ENCODE results near the gene ZFYVE28. TPM values are rescaled to one million over a fixed set of nuclear protein-coding genes. Genes with fewer than 3 reads are reported as not detected.

The ZFYVE28 gene
- total and polyA plus RNA-seq, 4 donors: 7.0 to 25.9 (median 12.5) TPM

GRCh38 chr4:2424581-2424980, 6.1 kb upstream of the ZFYVE28 start:
- Histone ChIP-seq H3K27ac (ENCODE audit: low read depth in 1 of 2, low read length in 2 of 2) (no peak overlapping the region), H3K36me3 (ENCODE audit: control insufficient read depth in 1 of 2, insufficient read depth in 2 of 2, low read length in 1 of 2) (no peaks in the 10 kb centered on the region), H3K4me3 (ENCODE audit: low read length in 2 of 2) (no peak overlapping the region), H3K9me3 (ENCODE audit: control insufficient read depth, low read length) (no peaks in the 10 kb centered on the region), H3K4me1 (ENCODE audit: control insufficient read depth in 1 of 2, insufficient read depth in 2 of 2, low read length in 2 of 2) (no peaks in the 10 kb centered on the region), H3K27me3 (ENCODE audit: control insufficient read depth in 1 of 2, insufficient read depth in 2 of 2, low read length in 1 of 2) (no peaks in the 10 kb centered on the region)
- 71 to 77% methylated on average over 10 of the region's 10 CpGs for WGBS, 2 donors
- DNase-seq (no peak), ATAC-seq (ENCODE audit: low FRiP score) (no peak)
- intact Hi-C loops (cut with DNase I): no loop called here

GRCh38 chr4:2423695-2424094, 5.2 kb upstream of the ZFYVE28 start:
- DNase-seq (no peak), ATAC-seq (ENCODE audit: low FRiP score) (no peak)
- peaks cover 0 to 3% of the 10 kb centered on the region in 2 donors for H3K4me1 ChIP-seq (ENCODE audit: control insufficient read depth in 1 of 2, insufficient read depth in 2 of 2, low read length in 2 of 2)
- H3K9me3 ChIP-seq (ENCODE audit: control insufficient read depth, low read length): no peaks in the 10 kb centered on the region
- no peaks in the 10 kb centered on the region for H3K36me3 ChIP-seq (ENCODE audit: control insufficient read depth in 1 of 2, insufficient read depth in 2 of 2, low read length in 1 of 2)
- WGBS, 2 donors: 67 to 81% methylated on average over 10 of the region's 10 CpGs
- H3K27me3 ChIP-seq (ENCODE audit: control insufficient read depth in 1 of 2, insufficient read depth in 2 of 2, low read length in 1 of 2): no peaks in the 10 kb centered on the region
- H3K4me3 ChIP-seq (ENCODE audit: low read length in 2 of 2): no peak overlapping the region
- H3K27ac ChIP-seq (ENCODE audit: low read depth in 1 of 2, low read length in 2 of 2): no peak overlapping the region
- intact Hi-C loops (cut with DNase I): no loop called here

- H3K27me3 ChIP-seq (ENCODE audit: control insufficient read depth in 1 of 2, insufficient read depth in 2 of 2, low read length in 1 of 2): no peaks in the 10 kb centered on the region
- 80 to 88% methylated on average over 4 of the region's 4 CpGs for WGBS, 2 donors
Observed at GRCh38 chr4:2423066-2423465, 4.6 kb upstream of the ZFYVE28 start.

GRCh38 chr4:2421928-2422327, 3.5 kb upstream of the ZFYVE28 start:
- no peaks in the 10 kb centered on the region for H3K27me3 ChIP-seq (ENCODE audit: control insufficient read depth in 1 of 2, insufficient read depth in 2 of 2, low read length in 1 of 2)
- ATAC-seq (ENCODE audit: low FRiP score) (no peak), DNase-seq (no peak)
- H3K4me1 ChIP-seq (ENCODE audit: control insufficient read depth in 1 of 2, insufficient read depth in 2 of 2, low read length in 2 of 2): peaks cover 0 to 3% of the 10 kb centered on the region in 2 donors
- H3K36me3 ChIP-seq (ENCODE audit: control insufficient read depth in 1 of 2, insufficient read depth in 2 of 2, low read length in 1 of 2): no peaks in the 10 kb centered on the region
- no peak overlapping the region for H3K27ac ChIP-seq (ENCODE audit: low read depth in 1 of 2, low read length in 2 of 2)
- no peaks in the 10 kb centered on the region for H3K9me3 ChIP-seq (ENCODE audit: control insufficient read depth, low read length)
- intact Hi-C loops (cut with DNase I): no loop called here
- no peak overlapping the region for H3K4me3 ChIP-seq (ENCODE audit: low read length in 2 of 2)
- 80 to 84% methylated on average over 6 of the region's 6 CpGs for WGBS, 2 donors

More at GRCh38 chr4:2423066-2423465, 4.6 kb upstream of the ZFYVE28 start:
- Histone ChIP-seq H3K27ac (ENCODE audit: low read depth in 1 of 2, low read length in 2 of 2) (no peak overlapping the region), H3K9me3 (ENCODE audit: control insufficient read depth, low read length) (no peaks in the 10 kb centered on the region), H3K4me1 (ENCODE audit: control insufficient read depth in 1 of 2, insufficient read depth in 2 of 2, low read length in 2 of 2) (peaks cover 0 to 3% of the 10 kb centered on the region in 2 donors), H3K36me3 (ENCODE audit: control insufficient read depth in 1 of 2, insufficient read depth in 2 of 2, low read length in 1 of 2) (no peaks in the 10 kb centered on the region), H3K4me3 (ENCODE audit: low read length in 2 of 2) (no peak overlapping the region)
- intact Hi-C loops (cut with DNase I): no loop called here
- DNase-seq (no peak), ATAC-seq (ENCODE audit: low FRiP score) (no peak)

GRCh38 chr4:2419814-2420213, 1.4 kb upstream of the ZFYVE28 start:
- Histone ChIP-seq H3K36me3 (ENCODE audit: control insufficient read depth in 1 of 2, insufficient read depth in 2 of 2, low read length in 1 of 2) (no peaks in the 10 kb centered on the region), H3K4me3 (ENCODE audit: low read length in 2 of 2) (no peak overlapping the region), H3K27me3 (ENCODE audit: control insufficient read depth in 1 of 2, insufficient read depth in 2 of 2, low read length in 1 of 2) (no peaks in the 10 kb centered on the region), H3K27ac (ENCODE audit: low read depth in 1 of 2, low read length in 2 of 2) (no peak overlapping the region), H3K4me1 (ENCODE audit: control insufficient read depth in 1 of 2, insufficient read depth in 2 of 2, low read length in 2 of 2) (peaks cover 0 to 3% of the 10 kb centered on the region in 2 donors), H3K9me3 (ENCODE audit: control insufficient read depth, low read length) (no peaks in the 10 kb centered on the region)
- intact Hi-C loops (cut with DNase I): loop anchor here (2.0 to 10.0 kb wide), 3 partner anchors 117 to 158 kb away; partner anchors contain the start of genes MXD4 (in 2 of the 2) and FAM193A (in 1 of the 2)
- DNase-seq: no peak
- 55 to 58% methylated on average over 9 of the region's 9 CpGs for WGBS, 2 donors
- ATAC-seq (ENCODE audit: low FRiP score): no peak

GRCh38 chr4:2418650-2419571, 466 bp upstream of the ZFYVE28 start, which contains the start of gene CFAP99:
TSS of gene CFAP99 (plus strand) at chr4:2418955.
- no peaks in the 10 kb centered on the region for H3K9me3 ChIP-seq (ENCODE audit: control insufficient read depth, low read length)
- no peak within 1 kb of the TSS for H3K27ac ChIP-seq (ENCODE audit: low read depth in 1 of 2, low read length in 2 of 2)
- 1% methylated on average over 78 to 94 of the region's 94 CpGs for WGBS, 2 donors
- ATAC-seq (ENCODE audit: low FRiP score): peak; percentile 96
- no peaks in the 10 kb centered on the region for H3K36me3 ChIP-seq (ENCODE audit: control insufficient read depth in 1 of 2, insufficient read depth in 2 of 2, low read length in 1 of 2)
- intact Hi-C loops (cut with DNase I): loop anchor here (2.0 to 10.0 kb wide), 3 partner anchors 118 to 157 kb away; partner anchors contain the start of genes MXD4 (in 2 of the 2) and FAM193A (in 1 of the 2)
- H3K4me1 ChIP-seq (ENCODE audit: control insufficient read depth in 1 of 2, insufficient read depth in 2 of 2, low read length in 2 of 2): peaks cover 0 to 3% of the 10 kb centered on the region in 2 donors
- DNase-seq: peak; percentile 99
- H3K27me3 ChIP-seq (ENCODE audit: control insufficient read depth in 1 of 2, insufficient read depth in 2 of 2, low read length in 1 of 2): no peaks in the 10 kb centered on the region
- H3K4me3 ChIP-seq (ENCODE audit: low read length in 2 of 2): peak within 1 kb of the TSS; percentile 77 to 91

GRCh38 chr4:2417226-2417764, 1.1 kb downstream of the ZFYVE28 start:
- Histone ChIP-seq H3K4me1 (ENCODE audit: control insufficient read depth in 1 of 2, insufficient read depth in 2 of 2, low read length in 2 of 2) (peaks cover 0 to 3% of the 10 kb centered on the region in 2 donors), H3K4me3 (ENCODE audit: low read length in 2 of 2) (peak overlapping the region; percentile 16 to 27), H3K27ac (ENCODE audit: low read depth in 1 of 2, low read length in 2 of 2) (no peak overlapping the region), H3K9me3 (ENCODE audit: control insufficient read depth, low read length) (no peaks in the 10 kb centered on the region), H3K27me3 (ENCODE audit: control insufficient read depth in 1 of 2, insufficient read depth in 2 of 2, low read length in 1 of 2) (no peaks in the 10 kb centered on the region), H3K36me3 (ENCODE audit: control insufficient read depth in 1 of 2, insufficient read depth in 2 of 2, low read length in 1 of 2) (no peaks in the 10 kb centered on the region)
- WGBS, 2 donors: 0 to 1% methylated on average over 27 to 61 of the region's 61 CpGs
- ATAC-seq (ENCODE audit: low FRiP score) (no peak), DNase-seq (peak in 1 of 2 donors; percentile 76)
- intact Hi-C loops (cut with DNase I): loop anchor here (5.0 to 10.0 kb wide), 2 partner anchors 152 to 155 kb away; partner anchors contain the start of gene MXD4 (in 2 of the 2)

- no peak overlapping the region for H3K27ac ChIP-seq (ENCODE audit: low read depth in 1 of 2, low read length in 2 of 2)
- peaks cover 0 to 3% of the 10 kb centered on the region in 2 donors for H3K4me1 ChIP-seq (ENCODE audit: control insufficient read depth in 1 of 2, insufficient read depth in 2 of 2, low read length in 2 of 2)
- H3K4me3 ChIP-seq (ENCODE audit: low read length in 2 of 2): peak overlapping the region in 1 of 2 donors; percentile 27
- 13 to 17% methylated on average over 48 to 55 of the region's 55 CpGs for WGBS, 2 donors
- H3K36me3 ChIP-seq (ENCODE audit: control insufficient read depth in 1 of 2, insufficient read depth in 2 of 2, low read length in 1 of 2): no peaks in the 10 kb centered on the region
- ATAC-seq (ENCODE audit: low FRiP score) (no peak), DNase-seq (no peak)
- no peaks in the 10 kb centered on the region for H3K9me3 ChIP-seq (ENCODE audit: control insufficient read depth, low read length)
- H3K27me3 ChIP-seq (ENCODE audit: control insufficient read depth in 1 of 2, insufficient read depth in 2 of 2, low read length in 1 of 2): no peaks in the 10 kb centered on the region
- intact Hi-C loops (cut with DNase I): loop anchor here (5.0 to 10.0 kb wide), 2 partner anchors 152 to 154 kb away; partner anchors contain the start of gene MXD4 (in 2 of the 2)
Observed at GRCh38 chr4:2416564-2417225, 1.8 kb downstream of the ZFYVE28 start.
